Mucosa of gallbladder (tissue), 1 donor: ENCODE data around the gene BMP8A. TPM values are rescaled to one million over a fixed set of nuclear protein-coding genes. Genes with fewer than 3 reads are reported as not detected.
"Not testable (repeated sequence)": the region's sequence is repeated elsewhere in the genome, so short reads cannot be mapped to it uniquely, and the experiment has no call there.

ENCODE experiments used
- DNase-seq: peaks from one replicate; pipeline ENCODE4 v3.0.0-alpha.2; 2020; ENCODE audit warnings: low spot score
- total RNA-seq: library from RNA; stranded (reverse); gene quantifications from one replicate; pipeline ENCODE4 v1.2.1, GENCODE V29; 2021
- donor health status: DM: no; HTN: no; CAD: no.

The BMP8A gene
- total RNA-seq, 1 donor from 2014 or later = 4.1 TPM

- no peak for DNase-seq
Observed at GRCh38 chr1:39507230-39507928, 15.9 kb downstream of the BMP8A start.

GRCh38 chr1:39508266-39508665 lies 16.8 kb downstream of the BMP8A start:
- no peak for DNase-seq

- no peak for DNase-seq
Observed at GRCh38 chr1:39508857-39509305, 17.4 kb downstream of the BMP8A start.

GRCh38 chr1:39509360-39510009 lies 18.0 kb downstream of the BMP8A start:
- peak; percentile 40 for DNase-seq

- not testable (repeated sequence) for DNase-seq
Observed at GRCh38 chr1:39510570-39511186, 19.2 kb downstream of the BMP8A start.

- not testable (repeated sequence) for DNase-seq
Observed at GRCh38 chr1:39511477-39511876, 20.0 kb downstream of the BMP8A start.

DNA sequence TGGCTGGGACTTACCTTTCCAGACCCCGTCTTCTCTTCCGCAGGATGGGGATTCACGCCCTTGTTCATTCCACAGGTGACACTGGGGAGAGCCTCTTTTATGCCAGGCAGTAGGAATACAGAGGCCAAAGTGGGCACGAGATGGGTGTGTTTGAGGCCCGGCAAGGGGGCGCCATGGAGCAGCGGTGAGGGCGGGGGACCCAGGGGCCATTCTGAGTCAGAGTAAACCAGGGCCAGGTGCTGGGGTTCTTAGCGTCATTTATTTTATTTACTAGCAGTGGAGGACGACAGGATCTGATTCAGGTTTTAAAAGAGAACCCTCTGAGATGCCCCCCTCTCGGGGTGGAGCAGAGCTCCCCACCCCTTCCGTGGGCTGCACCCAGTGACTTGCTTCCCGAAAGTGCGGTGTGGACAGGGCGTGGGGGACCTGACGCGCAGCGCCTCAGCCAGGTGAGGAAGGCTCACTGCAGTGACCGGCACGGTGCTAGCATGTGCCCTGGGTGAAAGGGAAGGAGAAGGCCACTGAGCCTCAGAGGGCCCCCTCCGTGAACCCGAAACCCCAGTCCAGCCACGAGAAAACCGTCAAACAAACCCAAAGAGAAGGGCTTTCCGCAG lies 20.9 kb downstream of the BMP8A start:
- not testable (repeated sequence) for DNase-seq

GRCh38 chr1:39514710-39515124 lies 23.3 kb downstream of the BMP8A start:
- DNase-seq = not testable (repeated sequence)

GRCh38 chr1:39515131-39516086 lies 24.0 kb downstream of the BMP8A start:
- not testable (repeated sequence) for DNase-seq

- not testable (repeated sequence) for DNase-seq
Observed at GRCh38 chr1:39516841-39517240, 25.4 kb downstream of the BMP8A start.

- not testable (repeated sequence) for DNase-seq
Observed at GRCh38 chr1:39517936-39518335, 26.5 kb downstream of the BMP8A start.

DNA sequence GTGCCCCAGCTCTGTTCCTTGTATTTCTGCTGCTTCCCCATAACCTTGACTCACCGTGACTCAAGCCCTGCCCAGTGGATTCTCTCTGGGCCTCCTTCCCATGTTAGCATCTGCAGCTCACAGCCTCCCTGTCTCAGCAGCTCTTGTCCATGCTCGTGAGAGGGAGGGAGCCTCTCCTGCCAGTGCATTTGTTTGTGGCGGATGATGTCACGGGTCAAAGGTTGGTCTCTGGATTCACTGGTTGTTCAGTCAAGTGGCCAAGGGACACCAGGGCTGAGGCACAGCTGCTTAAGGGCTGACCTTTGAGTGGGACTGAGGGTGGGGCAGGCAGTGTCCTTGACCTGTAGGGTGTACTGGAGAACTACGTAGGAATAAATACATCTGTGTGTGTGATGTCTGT lies 27.9 kb downstream of the BMP8A start:
- not testable (repeated sequence) for DNase-seq

DNA sequence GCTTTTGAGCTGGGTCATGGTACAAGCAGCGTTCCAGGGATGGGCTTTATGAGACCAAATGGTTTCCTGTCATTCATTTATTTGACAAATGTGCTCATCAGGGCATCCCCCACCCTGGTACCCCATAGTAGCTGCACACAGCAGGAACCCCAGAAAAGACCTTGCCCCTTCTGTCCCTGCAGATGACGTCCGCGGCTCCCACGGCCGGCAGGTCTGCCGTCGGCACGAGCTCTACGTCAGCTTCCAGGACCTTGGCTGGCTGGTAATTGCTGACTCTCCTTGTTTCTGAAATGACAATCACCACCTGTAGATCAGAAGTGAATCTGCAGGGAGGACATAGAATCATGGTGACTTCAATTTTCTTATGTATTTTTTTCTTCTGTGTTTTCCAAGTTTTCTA lies 30.8 kb downstream of the BMP8A start:
- not testable (repeated sequence) for DNase-seq

GRCh38 chr1:39522661-39523567 lies 31.5 kb downstream of the BMP8A start:
- no peak for DNase-seq

DNA sequence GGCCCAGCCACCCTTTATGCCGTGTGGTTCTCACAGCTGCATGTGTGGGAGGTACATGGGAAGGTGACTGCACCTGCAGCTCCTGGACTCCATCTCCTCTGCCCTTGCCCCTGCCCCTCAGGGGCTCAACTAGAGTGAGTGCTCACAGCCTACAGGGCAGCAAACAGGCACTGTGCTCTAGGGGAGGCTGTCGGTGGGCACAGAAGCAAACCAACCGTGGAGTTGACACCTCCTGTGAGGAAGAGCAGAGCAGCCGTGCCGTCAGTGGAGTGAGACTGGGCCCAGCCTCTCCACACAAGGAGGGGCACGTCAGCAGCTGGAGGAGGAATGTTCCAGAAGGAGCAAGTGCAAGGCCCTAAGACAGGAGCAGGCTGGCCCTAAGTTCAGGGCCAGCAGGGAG lies 32.7 kb downstream of the BMP8A start:
- DNase-seq = no peak

- no peak for DNase-seq
Observed at GRCh38 chr1:39524591-39525365, 33.3 kb downstream of the BMP8A start.

DNA sequence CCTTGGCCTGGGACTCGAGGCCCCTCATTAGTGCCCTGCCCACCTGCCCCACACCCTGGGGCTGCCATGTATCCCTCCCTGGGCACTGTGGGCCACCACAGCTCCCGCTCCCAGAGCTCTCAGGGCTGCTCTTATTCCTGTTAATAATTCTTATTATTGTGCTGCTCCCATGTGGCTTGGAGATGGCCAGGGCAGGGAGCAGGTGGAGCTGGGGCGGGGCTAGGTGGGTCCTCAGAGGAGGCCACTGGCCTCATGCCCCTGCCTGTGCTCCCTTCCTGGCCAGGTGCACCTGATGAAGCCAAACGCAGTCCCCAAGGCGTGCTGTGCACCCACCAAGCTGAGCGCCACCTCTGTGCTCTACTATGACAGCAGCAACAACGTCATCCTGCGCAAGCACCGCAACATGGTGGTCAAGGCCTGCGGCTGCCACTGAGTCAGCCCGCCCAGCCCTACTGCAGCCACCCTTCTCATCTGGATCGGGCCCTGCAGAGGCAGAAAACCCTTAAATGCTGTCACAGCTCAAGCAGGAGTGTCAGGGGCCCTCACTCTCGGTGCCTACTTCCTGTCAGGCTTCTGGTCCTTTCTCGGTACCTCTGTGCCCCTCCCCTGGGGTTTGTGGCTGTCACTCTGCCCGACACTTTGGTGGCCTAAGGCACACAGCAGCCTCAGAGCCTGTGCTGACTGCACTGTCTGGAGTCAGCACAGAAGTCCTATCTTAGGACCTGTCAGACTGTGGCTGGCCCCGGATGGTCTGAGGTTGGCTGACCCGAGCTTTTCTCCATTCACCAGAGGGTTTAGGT lies 34.1 kb downstream of the BMP8A start:
- no peak for DNase-seq

DNA sequence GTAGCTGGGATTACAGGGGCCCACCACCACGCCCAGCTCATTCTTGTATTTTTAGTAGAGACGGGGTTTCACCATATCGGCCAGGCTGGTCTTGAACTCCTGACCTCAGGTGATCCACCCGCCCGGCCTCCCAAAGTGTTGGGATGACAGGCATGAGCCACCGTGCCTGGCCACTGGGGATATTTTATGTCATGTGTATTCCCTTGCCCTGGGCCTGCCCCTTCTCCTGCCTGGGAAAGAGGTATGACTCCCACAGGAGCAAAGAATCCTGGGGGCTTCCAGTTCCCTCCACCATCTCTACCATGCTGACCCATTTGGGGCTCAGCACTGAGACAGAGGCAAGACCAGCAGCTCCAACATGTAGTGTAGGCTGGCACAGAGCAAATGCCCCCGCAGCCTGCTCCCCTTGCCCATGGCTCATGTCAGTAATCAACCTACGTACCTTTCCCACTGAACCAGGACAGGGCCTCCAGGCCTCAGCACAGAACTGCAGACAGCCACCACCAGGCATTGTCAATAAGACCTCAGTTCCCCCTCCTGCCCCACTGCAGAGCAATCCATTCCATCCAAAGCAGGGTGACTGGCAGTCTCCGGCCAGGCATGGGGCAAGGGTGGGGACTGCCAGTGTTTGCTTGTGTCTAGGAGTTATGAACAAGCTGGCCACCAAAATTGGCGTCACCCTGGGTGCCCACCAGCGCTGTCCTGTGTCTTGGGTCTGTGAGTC lies 35.2 kb downstream of the BMP8A start:
- no peak for DNase-seq
